Colonic mucosa (tissue), 4 donors: ENCODE data around the gene PIP5K1A. TPM values are rescaled to one million over a fixed set of nuclear protein-coding genes. Genes with fewer than 3 reads are reported as not detected.

Source experiments
- DNase-seq: peaks from one replicate; pipeline ENCODE4 v3.0.0-alpha.2; 2020
- H3K27ac ChIP-seq: fragments of 200-600 bp; one replicate; pipeline ENCODE4 v1.8.0; 2021
- H3K27me3 ChIP-seq: fragments of 200-600 bp; one replicate; pipeline ENCODE4 v1.8.0; 2021
- H3K36me3 ChIP-seq: fragments of 200-600 bp; one replicate; pipeline ENCODE4 v1.8.0; 2021
- H3K4me1 ChIP-seq: fragments of 200-600 bp; one replicate; pipeline ENCODE4 v1.8.0; 2021; ENCODE audit warnings: mild to moderate bottlenecking
- H3K4me3 ChIP-seq: fragments of 200-600 bp; one replicate; pipeline ENCODE4 v1.8.0; 2021
- H3K9ac ChIP-seq, 2 donors: one replicate each; pipeline ENCODE4 v1.7.0; 2013; ENCODE audit warnings: control low read depth in 2 of 2, low read depth in 2 of 2, low read length in 2 of 2
- H3K9me3 ChIP-seq: fragments of 200-600 bp; one replicate; pipeline ENCODE4 v1.8.0; 2021
- CTCF ChIP-seq: fragments of 200-600 bp; IDR thresholded peaks from one replicate; pipeline ENCODE4 v1.8.0; 2022; ENCODE audit warnings: antibody characterized with exemption, mild to moderate bottlenecking
- intact Hi-C: fragments of 100-400 bp; cut with DNase I; formaldehyde crosslinking; loops from one replicate; pipeline ENCODE4 v1.14.1; 2022
- total RNA-seq, 2 donors: library from RNA; stranded (reverse); fragmentation: NEBNext Ultra II Directional in 1 of 2; extraction: Animal tissue kit (Norgen Biotek cat#: 25700) in 1 of 2; gene quantifications; one replicate each; pipeline ENCODE4 v1.2.1, GENCODE V29; 2021
- donor health status: healthy.
- donor health status: DM: no; HTN: no; CAD: no.
- donor health status: DM: no; HTN: no; CAD: no.

The PIP5K1A gene
- total RNA-seq, 2 donors from 2014 or later = 33.3 to 38.9 TPM

GRCh38 chr1:151235235-151235634 is 36.9 kb downstream of the PIP5K1A start:
- intact Hi-C loops = no loop called here
- no peak overlapping the region for H3K9ac ChIP-seq
- no peaks in the 10 kb centered on the region for H3K27me3 ChIP-seq
- no peak for DNase-seq
- no peak overlapping the region for H3K27ac ChIP-seq
- H3K9me3 ChIP-seq = no peaks in the 10 kb centered on the region
- TF ChIP-seq CTCF = no peak
- H3K4me3 ChIP-seq = no peak overlapping the region
- no peaks in the 10 kb centered on the region for H3K4me1 ChIP-seq
- H3K36me3 ChIP-seq = peaks cover 29% of the 10 kb centered on the region

- Histone ChIP-seq H3K9me3 (no peaks in the 10 kb centered on the region), H3K27me3 (no peaks in the 10 kb centered on the region), H3K27ac (no peak overlapping the region), H3K36me3 (peaks cover 24% of the 10 kb centered on the region), H3K4me3 (no peak overlapping the region), H3K9ac (no peak overlapping the region), H3K4me1 (no peaks in the 10 kb centered on the region)
- intact Hi-C loops = no loop called here
- DNase-seq = no peak
- no peak for TF ChIP-seq CTCF
Observed at GRCh38 chr1:151237678-151238466, 39.5 kb downstream of the PIP5K1A start.

GRCh38 chr1:151238467-151238739 is 40.1 kb downstream of the PIP5K1A start:
- no peak overlapping the region for H3K4me3 ChIP-seq
- H3K36me3 ChIP-seq = peaks cover 27% of the 10 kb centered on the region
- H3K9me3 ChIP-seq = no peaks in the 10 kb centered on the region
- intact Hi-C loops = no loop called here
- no peaks in the 10 kb centered on the region for H3K4me1 ChIP-seq
- no peak overlapping the region for H3K27ac ChIP-seq
- DNase-seq = no peak
- H3K9ac ChIP-seq = no peak overlapping the region
- H3K27me3 ChIP-seq = no peaks in the 10 kb centered on the region
- TF ChIP-seq CTCF = no peak

- Histone ChIP-seq H3K9me3 (no peaks in the 10 kb centered on the region), H3K4me1 (no peaks in the 10 kb centered on the region), H3K4me3 (no peak overlapping the region), H3K27ac (no peak overlapping the region), H3K9ac (no peak overlapping the region), H3K27me3 (no peaks in the 10 kb centered on the region), H3K36me3 (peaks cover 26% of the 10 kb centered on the region)
- TF ChIP-seq CTCF = no peak
- no peak for DNase-seq
- intact Hi-C loops = no loop called here
Observed at GRCh38 chr1:151242442-151242841, 44.1 kb downstream of the PIP5K1A start.

GRCh38 chr1:151243683-151244216 is 45.4 kb downstream of the PIP5K1A start:
- no peak overlapping the region for H3K4me3 ChIP-seq
- no peak overlapping the region for H3K9ac ChIP-seq
- H3K27me3 ChIP-seq = no peaks in the 10 kb centered on the region
- intact Hi-C loops = no loop called here
- no peak for TF ChIP-seq CTCF
- H3K36me3 ChIP-seq = peaks cover 20% of the 10 kb centered on the region
- no peak for DNase-seq
- H3K27ac ChIP-seq = no peak overlapping the region
- H3K9me3 ChIP-seq = no peaks in the 10 kb centered on the region
- H3K4me1 ChIP-seq = no peaks in the 10 kb centered on the region
